HG03442 (cell line): ENCODE measurements around the gene OMP.
"Not testable (repeated sequence)": the region's sequence is repeated elsewhere in the genome, so short reads cannot be mapped to it uniquely, and the experiment has no call there.

Experiments
- ATAC-seq: cut with Tn5 transposase; IDR thresholded peaks from one replicate; pipeline ENCODE4 v1.9.1; 2021; ENCODE audit warnings: mild to moderate bottlenecking, moderate library complexity; ENCODE audit not compliant: unreplicated experiment

The OMP gene, protein sequence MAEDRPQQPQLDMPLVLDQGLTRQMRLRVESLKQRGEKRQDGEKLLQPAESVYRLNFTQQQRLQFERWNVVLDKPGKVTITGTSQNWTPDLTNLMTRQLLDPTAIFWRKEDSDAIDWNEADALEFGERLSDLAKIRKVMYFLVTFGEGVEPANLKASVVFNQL

GRCh38 chr11:77102246-77103210 is at the start of gene OMP:
OMP (plus strand) TSS chr11:77102840; CDS start chr11:77102840, 0 bp downstream.
- ATAC-seq: no peak

DNA sequence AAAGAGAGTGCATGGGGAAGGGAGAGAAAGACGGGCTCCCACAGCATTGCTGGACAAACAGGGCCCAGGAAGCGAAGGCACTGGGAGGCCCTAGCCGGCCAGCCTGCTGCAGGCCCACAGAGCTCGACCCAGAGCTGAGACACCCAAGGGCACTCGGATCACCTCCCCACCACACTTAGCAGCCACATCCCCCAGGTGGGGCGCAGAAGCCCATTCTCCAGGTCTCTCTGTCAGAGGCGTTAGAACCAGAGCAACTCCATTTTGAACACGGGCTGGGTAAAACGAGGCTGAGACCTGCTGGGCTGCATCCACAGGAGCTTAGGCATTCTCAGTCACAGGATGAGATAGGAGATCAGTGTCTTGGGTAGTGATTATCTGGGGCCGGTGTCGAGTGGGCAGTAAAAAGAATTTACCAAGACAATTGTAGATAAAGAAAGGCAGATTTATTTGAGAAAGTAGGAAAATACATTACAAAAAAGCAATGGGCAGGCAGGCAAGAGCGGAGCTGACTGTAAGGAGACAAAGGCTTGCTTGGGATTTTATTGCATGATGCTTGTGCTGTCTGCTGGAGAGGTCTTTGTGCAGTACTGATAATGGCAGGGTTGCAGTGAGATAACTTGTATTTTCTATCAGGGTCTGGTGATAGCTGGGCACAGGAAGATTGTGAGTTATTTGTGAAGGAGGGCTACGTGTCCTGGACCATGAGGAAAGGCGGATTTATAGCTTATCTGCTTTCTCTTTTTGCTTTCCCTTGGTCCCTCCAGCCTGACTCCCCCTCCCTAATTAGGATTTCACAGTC is 49.2 kb upstream of the OMP start:
- no peak for ATAC-seq

- ATAC-seq: no peak
These were observed 48.6 kb upstream of the OMP start for GRCh38 chr11:77054084-77054483.

GRCh38 chr11:77055101-77055561 is 47.5 kb upstream of the OMP start:
- ATAC-seq: no peak

DNA sequence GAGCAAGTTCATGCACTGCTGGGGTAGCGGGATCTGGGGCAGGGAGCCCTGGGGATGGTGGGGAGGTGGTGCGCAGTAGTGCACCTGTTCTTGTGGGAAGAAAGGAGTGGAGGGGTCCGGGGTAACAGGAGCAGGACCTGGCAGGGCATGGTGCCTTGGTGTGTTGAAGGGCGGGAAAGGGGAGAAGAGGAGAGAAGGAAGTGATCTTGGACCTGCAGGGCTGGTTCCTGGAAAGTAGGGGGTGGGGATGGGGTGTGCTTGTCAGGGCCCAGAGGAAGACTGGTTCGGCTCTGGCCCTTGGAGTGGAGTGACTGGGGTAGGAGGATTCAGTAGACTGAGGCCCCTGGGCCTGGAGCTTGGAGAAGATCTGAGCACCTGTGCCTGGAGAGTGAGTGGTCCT is 46.7 kb upstream of the OMP start:
- ATAC-seq: no peak

GRCh38 chr11:77056814-77057402 is 45.7 kb upstream of the OMP start:
- ATAC-seq: no peak

- ATAC-seq: no peak
These were observed 44.6 kb upstream of the OMP start for GRCh38 chr11:77057938-77058474.

GRCh38 chr11:77058900-77059299 is 43.7 kb upstream of the OMP start:
- ATAC-seq: no peak

- no peak for ATAC-seq
These were observed 42.8 kb upstream of the OMP start for GRCh38 chr11:77059806-77060205.

GRCh38 chr11:77060234-77060633 is 42.4 kb upstream of the OMP start:
- no peak for ATAC-seq

DNA sequence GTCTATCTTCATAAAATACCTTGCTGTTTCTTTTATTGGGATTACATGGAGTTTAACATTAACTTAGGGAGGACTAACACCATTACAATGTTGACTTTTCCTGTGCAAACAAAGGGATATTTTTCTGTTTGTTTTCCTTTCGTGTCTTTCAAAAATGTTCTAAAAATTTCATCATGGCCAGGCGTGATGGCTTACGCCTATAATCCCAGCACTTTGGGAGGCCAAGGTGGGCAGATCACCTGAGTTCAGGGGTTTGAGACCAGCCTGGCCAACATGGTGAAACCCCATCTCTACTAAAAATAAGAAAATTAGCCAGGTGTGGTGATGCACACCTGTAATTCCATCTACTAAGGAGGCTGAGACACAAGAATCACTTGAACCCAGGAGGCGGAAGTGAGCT is 41.4 kb upstream of the OMP start:
- ATAC-seq: not testable (repeated sequence)

GRCh38 chr11:77062924-77063323 is 39.7 kb upstream of the OMP start:
- no peak for ATAC-seq

DNA sequence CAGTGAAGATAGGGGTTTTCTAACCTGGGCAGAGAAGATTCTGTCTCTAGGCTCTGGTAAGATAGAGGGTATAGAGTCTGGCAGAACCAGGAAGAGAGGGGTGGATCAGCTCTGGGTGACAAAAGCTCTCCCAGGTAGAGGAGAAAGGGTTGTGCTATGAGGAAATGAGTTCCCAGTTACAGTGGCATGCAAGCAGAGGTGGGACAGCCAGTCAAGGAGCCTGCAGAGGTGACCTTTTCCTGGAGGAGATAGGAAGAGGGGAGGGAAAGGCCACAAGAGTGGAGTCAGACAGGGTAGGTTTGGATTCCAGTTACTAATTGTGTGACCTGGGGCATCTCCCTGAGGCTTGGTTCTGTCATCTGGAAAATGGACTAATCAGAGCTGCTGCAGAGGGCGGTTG is 39.2 kb upstream of the OMP start:
- no peak for ATAC-seq

GRCh38 chr11:77063861-77064260 is 38.8 kb upstream of the OMP start:
- ATAC-seq: no peak

- ATAC-seq: no peak
These were observed 37.9 kb upstream of the OMP start for GRCh38 chr11:77064648-77065217.

DNA sequence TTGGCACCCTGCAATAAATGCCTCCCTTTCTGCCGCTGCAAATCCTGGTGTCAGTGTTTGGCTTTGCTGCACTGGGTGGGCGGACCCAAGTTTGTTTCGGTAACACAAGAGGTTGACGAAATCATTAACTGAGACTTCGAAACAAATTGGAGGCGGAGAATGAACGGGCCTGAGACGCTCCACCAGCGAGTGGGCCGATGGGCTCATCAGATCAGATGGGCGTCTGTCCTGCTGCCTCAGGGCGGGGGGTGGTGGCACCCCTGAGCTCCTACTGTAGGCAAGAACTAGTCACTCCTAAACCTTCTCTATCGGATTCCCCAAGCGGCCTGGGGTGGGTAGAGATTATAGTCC is 36.8 kb upstream of the OMP start:
- no peak for ATAC-seq

GRCh38 chr11:77066229-77067042 is 36.2 kb upstream of the OMP start, which contains the start of gene CAPN5:
CAPN5 (plus strand) TSS chr11:77066971; CDS start chr11:77084887, 17,916 bp downstream.
- peak; percentile 88 for ATAC-seq

DNA sequence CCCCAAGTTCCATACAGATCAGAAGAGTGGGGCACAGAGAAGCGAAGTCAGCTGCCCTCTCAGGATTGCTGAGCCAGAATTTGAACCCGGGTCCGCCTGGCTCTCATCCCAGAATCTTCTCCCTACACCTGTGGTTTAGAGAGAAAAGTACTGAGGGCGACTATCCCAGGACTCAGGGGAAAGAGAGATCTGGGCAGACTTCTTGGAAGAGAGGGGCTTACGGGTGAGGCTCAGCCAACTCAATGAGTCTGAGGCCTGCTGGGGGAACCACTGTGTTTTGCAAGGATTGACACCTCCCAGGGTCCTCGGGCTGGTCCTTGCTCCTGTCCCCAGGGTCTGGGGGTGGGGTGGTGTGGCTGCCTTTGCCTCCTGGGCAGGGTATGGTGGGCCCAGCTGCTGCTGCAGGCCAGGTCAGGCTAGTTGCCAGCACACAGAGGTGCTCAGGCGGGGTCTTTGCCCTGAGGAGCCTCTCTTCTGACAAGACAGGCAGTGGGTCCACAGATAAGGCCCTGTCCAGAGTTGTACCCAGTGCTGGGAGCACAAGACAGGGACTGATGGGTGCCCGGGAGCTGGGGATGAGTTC is 34.7 kb upstream of the OMP start:
- ATAC-seq: no peak
